Measurements from ENCODE around the gene EOLA1.
"Not testable (repeated sequence)": the region's sequence is repeated elsewhere in the genome, so short reads cannot be mapped to it uniquely, and the experiment has no call there.

Gene EOLA1

DNA sequence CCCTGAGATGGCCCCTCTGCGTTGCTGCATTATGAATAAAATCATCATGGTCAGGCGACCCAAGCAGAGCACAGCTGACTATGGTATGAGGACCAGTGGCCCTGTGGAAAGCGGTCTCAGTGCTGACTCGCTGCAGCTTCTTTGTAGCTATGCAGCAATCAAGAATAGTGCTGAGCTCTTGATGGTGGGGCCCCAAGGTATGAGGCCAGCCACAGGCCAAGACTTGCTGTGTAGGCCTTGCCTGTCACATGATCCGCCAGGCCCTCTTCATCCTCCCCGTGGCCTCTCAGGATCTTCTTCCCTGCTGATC is 11.1 kb downstream of the EOLA1 start:
- not testable (repeated sequence) for H3K4me1 ChIP-seq (ENCODE audit: control insufficient read depth, low read length)

DNA sequence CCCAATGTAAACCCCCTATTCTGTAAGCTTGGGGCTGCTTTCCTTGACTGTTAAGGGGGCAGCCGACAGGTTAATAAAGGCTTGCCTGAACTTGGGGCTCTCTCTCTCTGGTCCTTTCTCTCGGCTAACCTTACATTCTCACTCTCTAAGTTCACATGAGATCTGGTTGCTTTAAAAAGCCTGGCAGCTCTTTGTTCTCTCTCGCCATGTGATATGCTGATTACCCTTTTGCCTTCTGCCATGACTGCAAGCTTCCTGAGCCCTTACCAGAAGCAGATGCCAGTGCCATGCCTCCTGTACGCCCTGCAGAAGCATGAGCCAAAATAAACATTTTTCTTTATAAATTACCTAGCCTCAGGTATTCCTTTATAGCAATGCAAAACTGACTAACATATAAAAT is 14.4 kb downstream of the EOLA1 start:
- H3K9me3 ChIP-seq (ENCODE audit: control insufficient read depth, insufficient read depth, low read length); H3K4me3 ChIP-seq (ENCODE audit: low read length); H3K27ac ChIP-seq (ENCODE audit: low read depth, low read length); H3K36me3 ChIP-seq (ENCODE audit: control insufficient read depth, low read length); H3K79me2 ChIP-seq (ENCODE audit: control insufficient read depth, low read length); H3K4me2 ChIP-seq (ENCODE audit: low read length); H3K4me1 ChIP-seq (ENCODE audit: control insufficient read depth, low read length); H3K9me2 ChIP-seq (replicated peaks; ENCODE audit: control insufficient read depth, low read length); H3K27me3 ChIP-seq (ENCODE audit: control insufficient read depth, low read length); H4K20me1 ChIP-seq (ENCODE audit: control insufficient read depth, insufficient read depth, low read depth, low read length); H3F3A ChIP-seq (ENCODE audit: control insufficient read depth, insufficient read depth): not testable (repeated sequence)

More for the DNA sequence above, 11.1 kb downstream of the EOLA1 start:
- not testable (repeated sequence) for H3K36me3 ChIP-seq (ENCODE audit: control insufficient read depth, low read length); H3K27ac ChIP-seq (ENCODE audit: low read depth, low read length); H3K9me2 ChIP-seq (replicated peaks; ENCODE audit: control insufficient read depth, low read length); H3K4me3 ChIP-seq (ENCODE audit: low read length); H3K79me2 ChIP-seq (ENCODE audit: control insufficient read depth, low read length); H3F3A ChIP-seq (ENCODE audit: control insufficient read depth, insufficient read depth); H3K4me2 ChIP-seq (ENCODE audit: low read length); H4K20me1 ChIP-seq (ENCODE audit: control insufficient read depth, insufficient read depth, low read depth, low read length); H3K9me3 ChIP-seq (ENCODE audit: control insufficient read depth, insufficient read depth, low read length); H3K27me3 ChIP-seq (ENCODE audit: control insufficient read depth, low read length)

DNA sequence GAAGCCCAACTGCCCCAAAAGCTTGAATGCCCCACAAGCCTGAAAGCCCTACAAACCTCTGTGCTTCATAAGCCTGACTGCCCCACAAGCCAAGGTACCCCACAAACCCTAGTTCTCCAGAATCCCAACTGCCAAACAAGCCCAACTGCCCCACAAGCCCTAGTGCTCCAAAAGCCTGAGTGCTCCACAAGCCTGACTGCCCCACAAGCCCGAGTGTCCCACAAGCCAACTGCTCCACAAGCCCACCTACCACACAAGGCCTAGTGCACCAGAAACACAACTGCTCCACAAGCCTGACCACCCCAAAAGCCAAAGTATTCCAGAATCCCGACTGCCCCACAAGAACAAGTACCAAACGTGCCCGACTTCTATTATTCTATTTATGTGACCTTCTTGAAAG is 22.5 kb downstream of the EOLA1 start:
- TF ChIP-seq, protein P1, sequence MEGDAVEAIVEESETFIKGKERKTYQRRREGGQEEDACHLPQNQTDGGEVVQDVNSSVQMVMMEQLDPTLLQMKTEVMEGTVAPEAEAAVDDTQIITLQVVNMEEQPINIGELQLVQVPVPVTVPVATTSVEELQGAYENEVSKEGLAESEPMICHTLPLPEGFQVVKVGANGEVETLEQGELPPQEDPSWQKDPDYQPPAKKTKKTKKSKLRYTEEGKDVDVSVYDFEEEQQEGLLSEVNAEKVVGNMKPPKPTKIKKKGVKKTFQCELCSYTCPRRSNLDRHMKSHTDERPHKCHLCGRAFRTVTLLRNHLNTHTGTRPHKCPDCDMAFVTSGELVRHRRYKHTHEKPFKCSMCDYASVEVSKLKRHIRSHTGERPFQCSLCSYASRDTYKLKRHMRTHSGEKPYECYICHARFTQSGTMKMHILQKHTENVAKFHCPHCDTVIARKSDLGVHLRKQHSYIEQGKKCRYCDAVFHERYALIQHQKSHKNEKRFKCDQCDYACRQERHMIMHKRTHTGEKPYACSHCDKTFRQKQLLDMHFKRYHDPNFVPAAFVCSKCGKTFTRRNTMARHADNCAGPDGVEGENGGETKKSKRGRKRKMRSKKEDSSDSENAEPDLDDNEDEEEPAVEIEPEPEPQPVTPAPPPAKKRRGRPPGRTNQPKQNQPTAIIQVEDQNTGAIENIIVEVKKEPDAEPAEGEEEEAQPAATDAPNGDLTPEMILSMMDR (IDR thresholded peaks at IDR 0.05; ENCODE audit: low read depth, low read length, poor library complexity, severe bottlenecking): no peak
- no peak for TF ChIP-seq EZH2phosphoT487 (IDR thresholded peaks at IDR 0.05; ENCODE audit: borderline replicate concordance, low read length)
- Histone ChIP-seq H3K36me3 (ENCODE audit: control insufficient read depth, low read length) (no peaks in the 10 kb centered on the region), H3K4me3 (ENCODE audit: low read length) (no peak overlapping the region), H3K4me2 (ENCODE audit: low read length) (no peak overlapping the region), H3K4me1 (ENCODE audit: control insufficient read depth, low read length) (no peaks in the 10 kb centered on the region), H3K27ac (ENCODE audit: low read depth, low read length) (no peak overlapping the region), H3K9me2 (replicated peaks; ENCODE audit: control insufficient read depth, low read length) (no peaks in the 10 kb centered on the region), H3F3A (ENCODE audit: control insufficient read depth, insufficient read depth) (no peaks in the 10 kb centered on the region), H3K9me3 (ENCODE audit: control insufficient read depth, insufficient read depth, low read length) (no peaks in the 10 kb centered on the region), H3K79me2 (ENCODE audit: control insufficient read depth, low read length) (no peaks in the 10 kb centered on the region), H4K20me1 (ENCODE audit: control insufficient read depth, insufficient read depth, low read depth, low read length) (no peaks in the 10 kb centered on the region), H3K27me3 (ENCODE audit: control insufficient read depth, low read length) (no peaks in the 10 kb centered on the region)

DNA sequence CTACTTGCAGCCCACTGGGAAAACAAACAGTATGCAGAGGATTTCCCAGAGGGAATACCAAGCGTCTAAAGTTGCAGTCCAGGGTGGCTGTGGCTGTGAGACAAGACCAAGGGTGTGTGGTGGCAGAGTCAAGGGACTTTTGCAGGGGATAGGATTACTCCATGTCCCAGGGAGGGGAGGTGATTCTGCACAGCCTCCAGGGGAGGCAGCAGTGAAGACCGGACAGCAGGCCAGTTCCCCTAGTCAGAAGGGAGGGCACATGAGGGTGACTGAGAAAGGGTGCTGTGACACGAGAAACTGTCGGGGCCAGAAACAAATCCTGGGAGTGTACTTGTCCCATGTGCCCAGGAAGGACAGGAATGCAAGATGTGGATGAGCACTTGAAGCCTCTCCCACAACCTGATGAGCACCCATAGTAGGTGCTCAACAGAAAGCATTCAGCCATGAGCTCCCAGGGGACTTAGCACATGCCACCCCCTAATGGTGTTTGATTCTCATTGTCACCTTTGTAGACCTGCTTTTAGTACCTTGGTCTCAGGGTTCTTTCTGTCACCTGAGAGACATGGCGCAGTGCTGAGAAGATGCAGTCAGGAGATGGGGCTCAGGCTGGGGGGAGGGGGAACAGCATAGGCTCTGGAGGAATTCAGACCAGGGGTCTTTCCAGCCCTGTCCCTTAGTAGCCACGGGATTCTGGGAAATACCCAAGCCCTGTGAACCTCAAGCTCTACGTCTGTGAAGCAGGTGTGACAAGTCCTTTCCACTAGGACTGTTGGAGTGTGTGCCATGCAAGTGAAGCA is 27.0 kb downstream of the EOLA1 start:
- Histone ChIP-seq H3K27me3 (ENCODE audit: control insufficient read depth, low read length) (no peaks in the 10 kb centered on the region), H3K36me3 (ENCODE audit: control insufficient read depth, low read length) (no peaks in the 10 kb centered on the region), H4K20me1 (ENCODE audit: control insufficient read depth, insufficient read depth, low read depth, low read length) (no peaks in the 10 kb centered on the region), H3K4me3 (ENCODE audit: low read length) (no peak overlapping the region), H3K4me1 (ENCODE audit: control insufficient read depth, low read length) (no peaks in the 10 kb centered on the region), H3K9me2 (replicated peaks; ENCODE audit: control insufficient read depth, low read length) (no peaks in the 10 kb centered on the region), H3K4me2 (ENCODE audit: low read length) (no peak overlapping the region), H3K27ac (ENCODE audit: low read depth, low read length) (no peak overlapping the region), H3K9me3 (ENCODE audit: control insufficient read depth, insufficient read depth, low read length) (no peaks in the 10 kb centered on the region), H3K79me2 (ENCODE audit: control insufficient read depth, low read length) (no peaks in the 10 kb centered on the region), H3F3A (ENCODE audit: control insufficient read depth, insufficient read depth) (no peaks in the 10 kb centered on the region)
- TF ChIP-seq EZH2phosphoT487 (IDR thresholded peaks at IDR 0.05; ENCODE audit: borderline replicate concordance, low read length): no peak
- TF ChIP-seq, protein P1 (IDR thresholded peaks at IDR 0.05; ENCODE audit: low read depth, low read length, poor library complexity, severe bottlenecking): no peak
